Epithelial cell of esophagus (primary cell): ENCODE measurements around the gene COL1A1.

Source experiments
- DNase-seq: peaks from one replicate; pipeline ENCODE4 v3.0.0; 2010; ENCODE audit warnings: low read depth
- H3K4me3 ChIP-seq: 2 replicates; pipeline ENCODE4 v1.5.1; 2011; ENCODE audit warnings: mild to moderate bottlenecking, low read length, control low read depth
- CTCF ChIP-seq: IDR thresholded peaks from 2 replicates; pipeline ENCODE4 v1.5.1; 2011; ENCODE audit warnings: low read depth, mild to moderate bottlenecking, low read length, control low read depth, inconsistent platforms; ENCODE audit not compliant: insufficient read depth; ENCODE audit errors: missing control alignments

The COL1A1 gene

DNA sequence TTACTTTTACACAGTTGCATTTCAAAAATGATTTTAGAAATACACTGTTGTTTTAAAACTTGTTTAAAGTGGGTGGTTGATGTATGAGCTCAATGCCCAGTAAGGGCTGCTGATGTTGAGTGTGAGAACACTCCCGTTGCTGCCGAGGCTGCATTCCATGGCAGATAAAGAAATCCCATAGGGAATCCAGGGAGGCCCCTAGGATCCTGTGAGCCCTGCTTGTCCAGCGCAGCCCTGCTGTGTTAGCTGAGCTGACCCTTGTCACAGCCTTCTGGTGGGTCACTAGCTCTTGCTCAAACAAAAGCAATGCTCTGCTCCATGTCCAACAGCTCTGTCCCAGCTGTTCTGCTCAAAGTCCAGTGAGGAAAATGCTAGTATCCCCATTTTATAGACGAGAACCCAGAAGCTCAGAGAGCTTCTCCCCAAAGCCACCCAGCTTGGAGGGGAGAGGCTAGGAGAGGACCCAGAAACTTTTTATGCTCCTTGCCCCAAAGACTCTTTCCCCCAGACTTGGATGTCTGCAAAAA lies 18.6 kb upstream of the COL1A1 start:
- no peak for DNase-seq
- H3K4me3 ChIP-seq = no peak overlapping the region
- no peak for TF ChIP-seq CTCF

DNA sequence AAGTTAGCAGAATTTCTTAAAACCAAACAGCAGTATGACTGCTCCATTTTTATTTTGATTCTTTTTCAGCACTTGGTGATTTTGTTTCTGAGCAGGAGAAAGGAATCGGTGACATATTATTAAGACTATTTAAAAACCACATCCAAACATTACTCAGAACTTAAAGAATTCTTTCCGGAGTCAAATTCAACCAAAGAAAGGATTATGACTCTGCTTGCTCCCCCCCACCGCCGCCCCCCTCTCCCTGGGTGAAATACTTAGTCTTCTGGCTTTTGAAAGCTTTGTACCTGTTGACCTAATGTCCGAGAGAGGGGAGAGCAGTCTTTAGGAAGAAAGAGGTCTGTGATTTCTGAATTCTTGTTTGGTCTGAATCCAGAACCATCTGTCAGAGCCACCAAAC lies 17.9 kb upstream of the COL1A1 start:
- DNase-seq = peak; percentile 79
- TF ChIP-seq CTCF = no peak
- no peak overlapping the region for H3K4me3 ChIP-seq

DNA sequence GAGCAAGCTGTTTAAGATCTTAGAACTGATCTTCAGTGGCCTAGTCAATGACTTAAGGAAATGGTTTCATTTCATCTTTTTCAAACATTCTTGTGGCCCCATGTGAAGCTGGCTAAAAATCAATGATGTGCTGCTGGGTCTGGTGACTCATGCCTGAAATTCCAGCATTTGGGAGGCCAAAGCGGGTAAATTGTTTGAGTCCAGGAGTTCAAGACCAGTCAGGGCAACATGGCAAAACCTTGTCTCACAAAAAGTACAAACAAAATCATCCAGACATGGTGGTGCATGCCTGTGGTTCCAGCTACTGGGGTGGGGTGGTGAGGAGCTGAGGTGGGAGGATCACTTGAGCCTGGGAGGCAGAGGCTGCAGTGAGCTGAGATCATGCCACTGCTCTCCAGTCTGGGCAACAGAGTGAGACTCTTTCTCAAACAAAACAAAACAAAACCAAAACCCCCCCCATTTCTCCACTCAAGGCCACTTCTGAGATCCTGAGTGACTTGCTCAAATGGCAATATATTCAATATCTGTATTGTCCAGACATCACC lies 17.4 kb upstream of the COL1A1 start:
- peak; percentile 68 for DNase-seq
- H3K4me3 ChIP-seq = no peak overlapping the region
- TF ChIP-seq CTCF = no peak

DNA sequence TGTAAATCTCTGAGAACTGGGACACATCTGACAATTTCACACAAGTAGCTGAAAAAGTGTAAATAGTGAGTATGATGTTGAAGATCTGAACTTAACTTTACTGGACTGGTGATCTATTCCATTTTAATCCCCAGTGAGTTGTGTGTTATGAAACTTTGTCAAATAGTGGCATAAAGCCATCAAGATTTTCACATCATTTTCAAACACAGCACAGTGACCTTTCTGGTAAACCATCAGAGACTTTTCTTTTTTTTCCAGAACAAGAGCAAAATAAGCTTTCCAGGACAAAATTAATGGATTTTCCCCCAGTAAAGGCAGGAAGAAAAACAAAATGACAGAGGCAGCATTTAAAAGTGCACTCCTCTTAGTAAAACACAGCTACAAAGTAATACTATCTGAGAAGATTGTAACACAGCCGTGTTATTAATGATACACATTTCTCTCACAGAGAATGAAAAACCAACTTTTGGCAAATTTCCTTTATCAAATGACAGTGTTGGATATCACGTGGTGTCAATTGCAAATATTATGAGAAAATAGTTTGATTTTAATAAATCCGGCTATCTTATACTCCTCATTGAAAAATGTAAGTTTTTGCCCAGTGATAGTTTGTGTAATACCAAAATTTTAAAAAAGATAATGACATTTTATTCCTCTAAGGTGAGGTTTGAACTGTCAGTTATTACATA lies 16.8 kb upstream of the COL1A1 start:
- H3K4me3 ChIP-seq = no peak overlapping the region
- no peak for TF ChIP-seq CTCF
- DNase-seq = no peak

DNA sequence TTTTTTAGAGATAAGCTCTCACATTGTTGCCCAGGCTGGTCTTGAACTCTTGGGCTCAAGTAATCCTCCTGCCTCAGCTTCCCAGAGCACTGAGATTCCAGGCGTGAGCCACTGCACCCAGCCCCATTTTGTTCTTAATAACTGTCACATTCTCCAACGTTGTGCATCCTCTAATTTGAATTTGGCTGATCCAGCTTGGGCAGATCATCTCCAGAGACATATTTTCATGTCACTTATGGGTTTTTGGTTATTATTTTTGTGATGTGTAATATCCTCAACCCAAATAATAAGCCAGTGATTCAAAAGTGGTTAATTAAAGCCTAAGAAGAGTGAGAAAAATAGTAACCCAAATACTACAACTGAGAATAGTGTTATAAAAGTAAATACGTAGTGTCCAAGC lies 16.2 kb upstream of the COL1A1 start:
- no peak overlapping the region for H3K4me3 ChIP-seq
- no peak for DNase-seq
- TF ChIP-seq CTCF = no peak

GRCh38 chr17:50214976-50215760 lies 13.7 kb upstream of the COL1A1 start:
- no peak for DNase-seq
- no peak overlapping the region for H3K4me3 ChIP-seq

More at GRCh38 chr17:50214976-50215760, 13.7 kb upstream of the COL1A1 start:
- TF ChIP-seq CTCF = no peak
